ENCODE measurements around the gene RFPL3.
"Not testable (repeated sequence)": the region's sequence is repeated elsewhere in the genome, so short reads cannot be mapped to it uniquely, and the experiment has no call there.

The RFPL3 gene

GRCh38 chr22:32336121-32336603, 21.5 kb upstream of the RFPL3 start:
- Histone ChIP-seq H3K27ac (ENCODE audit: poor library complexity, severe bottlenecking) (no peak overlapping the region), H3K4me3 (ENCODE audit: severe bottlenecking) (no peak overlapping the region), H3K9me3 (ENCODE audit: severe bottlenecking) (no peaks in the 10 kb centered on the region), H3K4me1 (ENCODE audit: insufficient read depth, poor library complexity, severe bottlenecking) (no peaks in the 10 kb centered on the region), H3K36me3 (ENCODE audit: low read depth) (no peaks in the 10 kb centered on the region; the same call in none of the 2 replicates), H3K27me3 (ENCODE audit: insufficient read depth, poor library complexity, severe bottlenecking) (no peaks in the 10 kb centered on the region)
- DNase-seq (ENCODE audit: low spot score) = no peak
- ATAC-seq (ENCODE audit: low read depth) = no peak
- no peak for TF ChIP-seq CTCF (IDR thresholded peaks at IDR 0.05; ENCODE audit: poor library complexity, severe bottlenecking)

- no peak overlapping the region for H3K27ac ChIP-seq (ENCODE audit: poor library complexity, severe bottlenecking)
- no peaks in the 10 kb centered on the region for H3K9me3 ChIP-seq (ENCODE audit: severe bottlenecking)
- TF ChIP-seq CTCF (IDR thresholded peaks at IDR 0.05; ENCODE audit: poor library complexity, severe bottlenecking) = no peak
- DNase-seq (ENCODE audit: low spot score) (no peak), ATAC-seq (ENCODE audit: low read depth) (no peak)
- H3K36me3 ChIP-seq (ENCODE audit: low read depth) = peaks cover 3% of the 10 kb centered on the region
- no peak overlapping the region for H3K4me3 ChIP-seq (ENCODE audit: severe bottlenecking)
- no peaks in the 10 kb centered on the region for H3K27me3 ChIP-seq (ENCODE audit: insufficient read depth, poor library complexity, severe bottlenecking)
- no peaks in the 10 kb centered on the region for H3K4me1 ChIP-seq (ENCODE audit: insufficient read depth, poor library complexity, severe bottlenecking)
These were observed 20.8 kb upstream of the RFPL3 start for GRCh38 chr22:32336771-32337424.

GRCh38 chr22:32337425-32337824, 20.2 kb upstream of the RFPL3 start:
- H3K27ac ChIP-seq (ENCODE audit: poor library complexity, severe bottlenecking); H3K4me3 ChIP-seq (ENCODE audit: severe bottlenecking); H3K27me3 ChIP-seq (ENCODE audit: insufficient read depth, poor library complexity, severe bottlenecking); DNase-seq (ENCODE audit: low spot score); H3K4me1 ChIP-seq (ENCODE audit: insufficient read depth, poor library complexity, severe bottlenecking); ATAC-seq (ENCODE audit: low read depth); H3K9me3 ChIP-seq (ENCODE audit: severe bottlenecking); H3K36me3 ChIP-seq (ENCODE audit: low read depth): not testable (repeated sequence)

- ATAC-seq (ENCODE audit: low read depth) (no peak), DNase-seq (ENCODE audit: low spot score) (no peak)
- Histone ChIP-seq H3K4me1 (ENCODE audit: insufficient read depth, poor library complexity, severe bottlenecking) (no peaks in the 10 kb centered on the region), H3K9me3 (ENCODE audit: severe bottlenecking) (no peaks in the 10 kb centered on the region), H3K27me3 (ENCODE audit: insufficient read depth, poor library complexity, severe bottlenecking) (no peaks in the 10 kb centered on the region), H3K27ac (ENCODE audit: poor library complexity, severe bottlenecking) (no peak overlapping the region), H3K4me3 (ENCODE audit: severe bottlenecking) (no peak overlapping the region), H3K36me3 (ENCODE audit: low read depth) (peaks cover 10% of the 10 kb centered on the region)
- TF ChIP-seq CTCF (IDR thresholded peaks at IDR 0.05; ENCODE audit: poor library complexity, severe bottlenecking) = no peak
These were observed 18.9 kb upstream of the RFPL3 start for GRCh38 chr22:32338757-32339156.

- H3K9me3 ChIP-seq (ENCODE audit: severe bottlenecking) = no peaks in the 10 kb centered on the region
- H3K4me1 ChIP-seq (ENCODE audit: insufficient read depth, poor library complexity, severe bottlenecking) = no peaks in the 10 kb centered on the region
- H3K27me3 ChIP-seq (ENCODE audit: insufficient read depth, poor library complexity, severe bottlenecking) = no peaks in the 10 kb centered on the region
- peaks cover 10% of the 10 kb centered on the region for H3K36me3 ChIP-seq (ENCODE audit: low read depth)
- H3K4me3 ChIP-seq (ENCODE audit: severe bottlenecking) = no peak overlapping the region
- no peak for TF ChIP-seq CTCF (IDR thresholded peaks at IDR 0.05; ENCODE audit: poor library complexity, severe bottlenecking)
- H3K27ac ChIP-seq (ENCODE audit: poor library complexity, severe bottlenecking) = no peak overlapping the region
- ATAC-seq (ENCODE audit: low read depth) = no peak
- DNase-seq (ENCODE audit: low spot score) = no peak
These were observed 18.3 kb upstream of the RFPL3 start for GRCh38 chr22:32339190-32340012.

Data from RWPE2 (cell line).